Measurements from ENCODE around the gene CDC7.

- TF ChIP-seq CTCF (tag by site-specific recombination; IDR thresholded peaks at IDR 0.05) (no peak), REST (tag by site-specific recombination; IDR thresholded peaks at IDR 0.05) (no peak), ZNF510 (tag by site-specific recombination; IDR thresholded peaks at IDR 0.05; ENCODE audit: insufficient replicate concordance) (no peak), ZNF366 (tag by site-specific recombination; conservative IDR thresholded peaks at IDR 0.05) (no peak), ZNF239 (tag by site-specific recombination; IDR thresholded peaks at IDR 0.05) (no peak), GLI4 (tag by site-specific recombination; IDR thresholded peaks at IDR 0.05) (no peak)
Measured at GRCh38 chr1:91455334-91455733, 45.3 kb upstream of the CDC7 start.

Data from HEK293 (cell line).